RPMI7951 (cell line): Measurements from ENCODE around the gene DPYSL5. TPM values are rescaled to one million over a fixed set of nuclear protein-coding genes. Genes with fewer than 3 reads are reported as not detected.

Experiments
- DNase-seq: peaks from one replicate; pipeline ENCODE4 v3.0.0-alpha.2; 2012; ENCODE audit warnings: low read depth
- total RNA-seq: library from RNA; depleted of rRNA; stranded (reverse); fragments of >200 nt; shearing (Covaris generic); gene quantifications from 2 replicates; pipeline ENCODE4 v1.2.3, GENCODE V29; 2014

The DPYSL5 gene
- total RNA-seq, 1 experiment from 2014 or later: not detected

- DNase-seq: peak; percentile 62
Measured at GRCh38 chr2:26846334-26847306, 1.3 kb upstream of the DPYSL5 start.

DNA sequence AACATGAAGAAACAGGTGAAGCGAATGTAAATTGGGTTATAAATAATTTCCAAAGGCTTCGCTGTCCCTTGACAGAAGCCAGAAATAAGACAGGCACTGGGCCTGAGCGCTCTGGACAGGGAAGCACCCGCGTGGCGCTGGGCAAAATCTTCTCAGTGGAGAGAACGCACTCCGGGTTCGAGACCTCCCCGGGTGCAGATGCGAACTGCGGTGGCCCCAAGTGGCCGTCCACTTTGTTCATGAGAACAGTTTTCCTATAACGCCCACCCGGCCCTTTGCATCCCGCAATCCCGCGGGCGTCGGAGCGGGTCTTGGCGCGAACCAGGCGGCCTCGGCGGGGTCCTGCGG, 651 bp upstream of the DPYSL5 start:
- no peak for DNase-seq

GRCh38 chr2:26848336-26849055, 564 bp downstream of the DPYSL5 start:
- no peak for DNase-seq

GRCh38 chr2:26849056-26849999, 1.4 kb downstream of the DPYSL5 start:
- DNase-seq: no peak

GRCh38 chr2:26850000-26850431, 2.1 kb downstream of the DPYSL5 start:
- DNase-seq: no peak

DNA sequence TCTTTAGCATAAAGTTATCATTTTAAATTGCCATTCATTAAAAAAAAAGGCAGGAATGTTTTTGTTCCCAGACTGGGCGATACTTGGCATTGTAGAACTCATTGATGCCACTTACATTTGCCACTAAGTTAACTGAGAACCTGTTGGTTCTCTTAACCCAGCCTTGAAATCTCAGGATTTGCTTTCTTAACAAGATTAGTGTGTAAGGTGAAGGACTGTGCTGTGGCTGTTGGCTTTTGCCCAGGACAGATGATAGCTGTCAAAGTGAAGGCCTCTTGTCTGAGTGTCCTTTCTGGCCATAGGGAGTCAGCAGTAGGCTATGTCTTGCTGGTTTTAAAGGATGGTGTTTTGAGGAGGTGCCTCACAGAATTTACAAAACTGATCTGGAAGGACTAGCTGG, 2.6 kb downstream of the DPYSL5 start:
- DNase-seq: no peak

GRCh38 chr2:26852405-26853306, 4.7 kb downstream of the DPYSL5 start:
- no peak for DNase-seq

DNA sequence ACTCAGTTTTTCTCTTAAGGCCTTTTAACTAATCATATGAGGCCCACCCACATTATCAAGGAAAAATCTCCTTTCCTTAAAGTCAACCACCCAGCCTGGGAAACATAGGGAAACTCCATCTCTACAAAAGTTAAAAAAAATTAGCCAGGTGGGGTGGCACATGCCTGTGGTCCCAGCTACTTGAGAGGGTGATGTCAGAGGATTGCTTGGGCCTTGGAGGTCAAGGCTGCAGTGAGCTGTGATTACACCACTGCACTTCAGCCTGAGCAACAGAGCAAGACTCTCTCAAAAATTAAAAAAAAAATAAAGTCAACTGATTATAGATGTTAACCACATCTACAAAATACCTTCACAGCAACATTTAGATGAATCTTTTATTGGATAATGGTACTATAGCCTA, 5.8 kb downstream of the DPYSL5 start:
- no peak for DNase-seq

DNA sequence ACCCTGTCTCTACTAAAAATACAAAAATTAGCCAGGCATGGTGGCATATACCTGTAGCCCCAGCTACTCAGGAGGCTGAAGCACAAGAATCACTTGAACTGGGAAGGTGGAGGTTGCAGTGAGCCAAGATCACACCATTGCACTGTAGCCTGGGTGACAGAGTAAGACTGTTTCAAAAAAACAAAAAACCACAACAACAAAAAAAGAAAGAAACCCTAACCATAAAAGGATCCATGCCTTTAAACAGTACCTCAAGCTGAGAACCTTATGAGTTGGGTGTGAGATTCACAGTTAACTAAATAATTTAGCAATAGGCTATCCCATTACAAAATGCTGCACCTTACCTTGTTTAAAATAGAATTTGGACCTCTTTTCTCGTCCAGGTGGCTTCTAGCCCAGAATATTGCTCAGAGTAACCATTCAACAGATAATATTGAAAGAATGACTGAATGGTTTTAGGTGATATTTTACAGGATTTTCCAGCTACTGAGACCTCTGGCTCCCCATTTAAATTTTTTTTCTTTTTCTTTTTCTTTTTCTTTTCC, 6.4 kb downstream of the DPYSL5 start:
- DNase-seq: no peak

- DNase-seq: no peak
Measured at GRCh38 chr2:26855466-26855865, 7.5 kb downstream of the DPYSL5 start.

DNA sequence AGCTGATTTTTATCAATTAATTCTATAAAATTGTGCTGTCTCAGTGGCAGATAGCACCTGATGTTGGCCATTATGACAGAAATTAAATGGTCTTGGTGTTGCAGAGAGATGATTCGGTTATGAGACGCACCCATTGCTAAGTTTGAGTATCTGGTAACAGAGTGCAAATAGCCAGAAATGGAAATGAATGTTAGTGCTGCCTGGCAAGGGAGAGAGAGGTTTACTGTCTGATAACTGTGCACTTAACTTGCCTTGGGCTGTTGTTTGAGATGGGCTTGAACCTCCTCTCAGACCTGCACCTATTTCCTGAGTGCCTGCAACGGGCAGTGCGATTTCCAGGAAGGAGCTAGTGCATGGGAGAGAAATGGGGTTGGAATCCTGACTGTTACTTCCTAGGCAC, 11.7 kb downstream of the DPYSL5 start:
- no peak for DNase-seq

GRCh38 chr2:26860211-26860850, 12.4 kb downstream of the DPYSL5 start:
- no peak for DNase-seq

GRCh38 chr2:26861610-26862224, 13.8 kb downstream of the DPYSL5 start:
- no peak for DNase-seq

DNA sequence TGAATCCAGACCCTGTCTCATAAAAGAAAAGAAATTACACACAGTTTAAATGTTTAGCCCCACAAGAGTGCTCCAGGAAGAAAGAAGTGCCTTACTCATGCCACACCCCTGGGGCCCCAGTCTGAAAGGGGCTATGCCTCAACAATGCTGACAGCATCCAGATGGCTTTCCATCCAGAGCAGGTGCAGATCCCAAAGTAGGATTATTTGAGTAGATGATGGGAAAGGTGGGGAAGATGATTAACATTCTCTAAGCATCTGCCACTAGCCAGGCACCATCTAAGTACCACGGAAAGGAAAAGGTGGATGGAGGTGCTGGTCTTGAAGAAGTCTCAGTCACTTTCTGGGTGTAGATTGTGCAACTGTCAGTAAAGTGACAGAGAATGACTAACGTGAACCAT, 16.3 kb downstream of the DPYSL5 start:
- DNase-seq: no peak

GRCh38 chr2:26864646-26865045, 16.7 kb downstream of the DPYSL5 start:
- no peak for DNase-seq

DNA sequence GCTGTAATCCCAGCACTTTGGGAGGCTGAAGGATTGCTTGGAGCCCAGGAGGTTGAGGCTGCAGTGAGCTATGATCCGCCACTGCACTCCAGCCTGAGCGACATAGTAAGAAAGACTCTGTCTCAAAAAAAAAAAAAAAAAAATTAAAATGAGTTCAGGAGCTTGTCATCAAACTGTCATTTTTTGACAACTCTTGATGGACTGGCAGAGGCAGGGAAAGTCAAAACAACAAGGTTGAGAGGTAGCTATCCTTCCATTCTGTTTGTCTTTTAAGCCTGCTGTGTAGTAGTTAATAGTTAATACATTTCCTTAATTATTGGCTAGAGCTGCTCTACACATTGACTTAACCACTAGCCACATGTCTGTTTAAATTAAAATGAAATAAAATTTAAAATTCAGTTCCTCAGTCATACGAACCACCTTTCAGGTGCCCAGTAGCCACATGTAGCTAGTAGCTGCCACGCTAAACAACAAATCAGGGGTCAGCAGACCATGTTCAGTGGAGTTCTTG, 22.7 kb downstream of the DPYSL5 start:
- DNase-seq: no peak

GRCh38 chr2:26873286-26873983, 25.5 kb downstream of the DPYSL5 start:
- DNase-seq: no peak

- DNase-seq: no peak
Measured at GRCh38 chr2:26874514-26874913, 26.6 kb downstream of the DPYSL5 start.
